HCT116 (cell line): ENCODE results near the gene ATXN2.

ENCODE experiments used
- EZH2 ChIP-seq: fragments of 200-600 bp; sonication (generic); IDR thresholded peaks from 2 replicates; pipeline ENCODE4 v1.6.1; 2017; ENCODE audit warnings: antibody characterized with exemption, mixed run types
- POLR2A ChIP-seq: IDR thresholded peaks from 2 replicates; pipeline ENCODE4 v1.7.0; 2011; ENCODE audit warnings: borderline replicate concordance; ENCODE audit not compliant: insufficient read depth, insufficient read length; ENCODE audit errors: extremely low read depth
- RAD21 ChIP-seq: IDR thresholded peaks from 2 replicates; pipeline ENCODE4 v1.6.1; 2012; ENCODE audit warnings: low read depth, mild to moderate bottlenecking
- ZNF274 ChIP-seq: fragments of 200-500 bp; sonication (Bioruptor generic); IDR thresholded peaks from 2 replicates; pipeline ENCODE4 v1.6.1; 2014; ENCODE audit warnings: mild to moderate bottlenecking, low read depth, low read length, inconsistent platforms
- TF ChIP-seq, protein P1 (sequence below), 3 experiments: fragments of 200-600 bp in 1 of 3; sonication (generic) in 1 of 3; IDR thresholded peaks in 2 of 3; conservative IDR thresholded peaks in 1 of 3; 2 replicates each; pipeline ENCODE4 v1.5.1; 2012 to 2017; ENCODE audit warnings: low read depth in 2 of 3, low read length in 2 of 3, antibody characterized with exemption in 1 of 3, borderline replicate concordance in 1 of 3, control low read depth in 1 of 3, mild to moderate bottlenecking in 1 of 3, mixed read lengths in 1 of 3, mixed run types in 1 of 3, moderate library complexity in 1 of 3; ENCODE audit not compliant: insufficient read depth in 1 of 3

DNA sequence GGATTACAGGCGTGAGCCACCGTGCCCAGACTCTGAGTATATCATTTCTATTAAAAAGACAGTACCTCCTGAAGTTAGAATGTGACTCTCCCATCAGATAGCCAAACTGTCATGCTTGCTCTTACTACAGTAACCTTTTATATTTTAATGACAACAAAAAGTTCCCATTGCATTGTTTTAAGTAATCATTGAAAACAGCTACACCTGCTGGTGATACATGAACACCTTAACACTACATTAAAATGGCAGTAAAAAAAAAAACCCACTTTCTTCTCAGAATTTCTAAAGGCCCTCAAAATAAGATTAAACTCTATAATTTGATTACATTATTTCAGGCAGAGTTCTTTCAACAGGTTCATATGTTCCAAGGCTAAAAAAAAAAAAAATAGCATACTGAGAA is 116.7 kb downstream of the ATXN2 start:
- TF ChIP-seq RAD21 (peak; percentile 22; the same call in 1 of the 2 replicates), POLR2A (no peak), ZNF274 (no peak), EZH2 (no peak)
- TF ChIP-seq, protein P1, sequence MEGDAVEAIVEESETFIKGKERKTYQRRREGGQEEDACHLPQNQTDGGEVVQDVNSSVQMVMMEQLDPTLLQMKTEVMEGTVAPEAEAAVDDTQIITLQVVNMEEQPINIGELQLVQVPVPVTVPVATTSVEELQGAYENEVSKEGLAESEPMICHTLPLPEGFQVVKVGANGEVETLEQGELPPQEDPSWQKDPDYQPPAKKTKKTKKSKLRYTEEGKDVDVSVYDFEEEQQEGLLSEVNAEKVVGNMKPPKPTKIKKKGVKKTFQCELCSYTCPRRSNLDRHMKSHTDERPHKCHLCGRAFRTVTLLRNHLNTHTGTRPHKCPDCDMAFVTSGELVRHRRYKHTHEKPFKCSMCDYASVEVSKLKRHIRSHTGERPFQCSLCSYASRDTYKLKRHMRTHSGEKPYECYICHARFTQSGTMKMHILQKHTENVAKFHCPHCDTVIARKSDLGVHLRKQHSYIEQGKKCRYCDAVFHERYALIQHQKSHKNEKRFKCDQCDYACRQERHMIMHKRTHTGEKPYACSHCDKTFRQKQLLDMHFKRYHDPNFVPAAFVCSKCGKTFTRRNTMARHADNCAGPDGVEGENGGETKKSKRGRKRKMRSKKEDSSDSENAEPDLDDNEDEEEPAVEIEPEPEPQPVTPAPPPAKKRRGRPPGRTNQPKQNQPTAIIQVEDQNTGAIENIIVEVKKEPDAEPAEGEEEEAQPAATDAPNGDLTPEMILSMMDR (IDR thresholded peaks at IDR 0.05 in 2 of 3, conservative IDR thresholded peaks at IDR 0.05 in 1 of 3; ENCODE audit: borderline replicate concordance in 1 of 3, insufficient read depth in 1 of 3, low read depth in 2 of 3, low read length in 2 of 3): peak; percentile 10 to 47 (median 21); a peak in 2 of 6 replicates
